Measurements from ENCODE around the gene KCNJ5.

Gene KCNJ5

DNA sequence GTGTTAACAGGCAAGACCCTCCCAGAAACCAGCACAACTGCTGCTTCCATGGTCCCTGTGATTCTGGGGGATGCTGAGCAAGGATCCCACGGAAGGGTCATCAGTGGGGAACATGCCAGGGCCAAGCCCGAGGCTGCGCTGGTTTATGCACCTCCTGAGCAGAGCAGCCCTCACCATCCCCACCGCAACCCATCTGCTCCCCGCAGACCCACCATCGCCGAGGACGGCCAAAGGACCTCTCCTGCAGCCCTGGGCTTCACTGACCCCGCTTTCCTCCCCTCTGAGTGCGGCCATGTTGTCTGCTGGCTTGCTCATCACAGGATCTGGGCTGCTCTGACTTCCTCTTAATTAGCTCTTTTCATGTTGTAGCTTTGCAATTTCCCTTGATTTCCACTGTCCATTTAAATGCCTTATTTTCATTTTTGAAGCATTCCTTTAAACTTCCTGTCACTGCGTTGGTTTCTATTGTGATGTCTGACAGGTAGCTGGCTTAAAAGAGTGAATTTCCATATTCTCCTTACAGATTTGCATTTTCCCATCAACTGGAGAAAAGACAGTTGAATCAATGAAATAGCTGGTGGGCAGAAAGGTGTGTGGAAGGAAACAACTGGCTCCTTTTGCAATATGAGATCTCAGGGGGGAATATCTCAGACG lies 36.7 kb downstream of the KCNJ5 start:
- in situ Hi-C loops (cut with MboI; ENCODE audit: low sequenced_read_pairs): no loop called here

DNA sequence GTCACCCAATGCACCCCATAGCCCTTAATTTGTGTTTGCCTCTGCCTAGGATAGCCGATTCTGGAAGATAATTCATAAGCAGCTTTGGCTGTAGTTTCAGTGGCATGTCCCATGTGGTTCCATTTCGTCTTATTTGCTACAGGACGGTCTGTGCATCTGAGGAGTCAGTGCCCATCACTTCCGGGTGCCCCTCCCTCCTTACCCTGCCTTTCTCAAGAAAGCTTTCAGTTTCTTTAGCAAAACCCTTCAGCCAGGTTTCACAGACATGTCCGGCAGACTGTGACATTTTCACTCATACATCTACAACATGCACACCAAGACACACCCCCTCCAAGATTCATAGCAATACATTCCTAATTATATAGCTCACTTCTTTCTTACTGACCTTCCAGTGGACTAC lies 37.2 kb downstream of the KCNJ5 start:
- in situ Hi-C loops (cut with MboI; ENCODE audit: low sequenced_read_pairs): no loop called here

DNA sequence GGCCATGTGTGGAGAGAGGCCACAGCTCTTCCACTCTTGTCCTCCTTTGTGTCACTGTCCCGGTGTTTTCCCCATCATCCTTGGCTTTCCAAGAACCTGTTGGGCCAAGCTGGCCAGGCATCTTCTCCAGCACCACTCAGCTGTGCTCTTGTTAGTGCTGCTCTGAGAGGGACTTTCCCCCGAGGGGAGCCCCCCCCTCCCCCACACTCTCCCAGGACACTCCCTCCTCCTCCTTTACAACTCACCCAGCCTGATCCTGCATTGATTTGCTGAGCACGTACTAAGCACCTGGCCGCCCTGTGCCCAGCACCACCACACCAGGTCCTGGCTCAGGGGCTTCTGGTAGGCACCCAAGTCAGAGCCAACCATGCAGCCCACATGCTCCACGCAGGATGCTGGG lies 38.3 kb downstream of the KCNJ5 start:
- in situ Hi-C loops (cut with MboI; ENCODE audit: low sequenced_read_pairs): no loop called here

DNA sequence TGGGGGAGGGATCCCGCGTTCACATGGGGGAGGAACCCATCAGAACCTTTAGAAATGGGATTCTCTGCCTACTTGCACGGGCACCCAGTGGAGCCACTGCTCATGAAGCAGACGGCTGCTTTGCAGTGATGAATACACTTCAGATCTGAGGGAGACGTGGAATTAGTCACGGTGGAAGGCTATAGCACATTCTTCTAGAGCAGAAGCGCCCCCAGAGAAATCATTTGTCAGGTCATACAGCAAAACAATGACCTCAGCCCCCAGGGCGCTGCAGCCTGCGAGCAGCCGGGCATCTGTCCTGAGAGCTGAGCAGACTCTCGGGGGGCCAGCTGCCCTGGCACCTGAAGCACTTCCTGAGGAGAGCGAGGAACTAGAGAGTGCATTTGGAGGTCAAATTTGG lies 38.8 kb downstream of the KCNJ5 start:
- in situ Hi-C loops (cut with MboI; ENCODE audit: low sequenced_read_pairs): no loop called here

DNA sequence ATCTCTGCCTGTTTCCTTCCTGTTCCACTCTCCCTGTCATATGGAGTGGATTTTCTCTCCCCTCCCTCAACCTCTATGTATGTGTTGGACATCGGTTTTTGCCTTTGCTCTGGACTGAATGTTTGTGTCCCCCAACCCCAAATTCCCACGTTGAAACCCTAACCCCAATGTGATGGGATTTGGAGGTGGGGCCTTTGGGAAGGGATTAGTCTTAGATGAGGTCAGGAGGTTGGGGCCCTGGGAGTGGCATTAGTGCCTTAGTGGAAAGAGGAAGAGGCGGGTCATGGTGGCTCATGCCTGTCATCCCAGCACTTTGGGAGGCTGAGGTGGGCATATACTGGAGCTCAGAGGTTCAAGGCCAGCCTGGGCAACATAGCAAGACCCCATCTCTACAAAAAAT lies 39.9 kb downstream of the KCNJ5 start:
- in situ Hi-C loops (cut with MboI; ENCODE audit: low sequenced_read_pairs): no loop called here

DNA sequence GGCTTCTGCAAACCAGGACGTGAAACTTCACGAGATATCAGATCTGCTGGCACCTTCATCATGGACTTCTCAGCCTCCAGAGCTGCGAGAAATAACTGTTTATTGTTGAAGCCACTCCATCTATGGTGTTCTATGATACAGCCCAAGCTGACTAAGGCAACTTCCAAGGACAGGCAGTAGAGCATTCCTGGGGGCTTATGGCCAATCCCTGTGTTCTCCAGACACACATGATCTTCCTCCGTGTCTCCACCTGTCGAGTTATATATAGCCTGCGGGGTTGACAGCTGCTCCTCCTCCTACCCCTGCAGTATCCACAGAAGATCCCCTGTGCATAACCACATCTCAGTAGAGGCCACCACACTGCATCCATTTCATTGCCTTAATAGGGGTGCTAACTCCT lies 40.5 kb downstream of the KCNJ5 start:
- in situ Hi-C loops (cut with MboI; ENCODE audit: low sequenced_read_pairs): no loop called here

DNA sequence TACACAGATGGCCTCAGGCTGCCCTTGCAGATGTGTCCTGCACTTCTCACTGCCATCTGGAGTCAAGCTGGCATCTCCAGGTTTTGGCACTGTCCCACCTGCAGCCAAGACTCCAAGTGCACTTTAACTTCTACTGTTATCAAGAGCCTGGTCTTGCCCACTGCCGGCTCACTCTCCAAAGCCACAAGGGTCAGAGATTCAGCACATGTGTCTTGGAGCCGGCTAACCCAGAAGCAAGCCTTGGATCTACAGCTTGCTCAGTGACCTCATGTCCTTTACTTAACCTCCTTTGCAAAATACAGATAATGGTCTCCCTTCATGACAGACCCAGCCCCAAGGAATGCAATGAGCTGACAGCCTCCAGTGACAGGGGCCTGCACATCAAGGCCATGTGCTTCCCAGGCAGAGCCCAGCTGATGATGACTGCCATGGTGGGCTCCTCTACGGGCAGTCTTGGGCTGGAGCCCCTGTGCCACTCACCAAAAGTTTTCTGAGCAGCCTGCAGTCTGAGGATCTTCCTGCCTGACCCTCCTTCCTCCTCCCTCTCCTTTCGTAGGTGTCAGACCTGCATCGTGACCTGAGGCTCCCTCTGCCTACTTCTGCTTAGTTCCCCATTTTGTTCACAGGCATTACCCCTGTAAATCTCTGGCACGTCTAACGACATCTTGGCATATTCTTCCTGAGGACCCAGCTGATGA lies 42.5 kb downstream of the KCNJ5 start:
- in situ Hi-C loops (cut with MboI; ENCODE audit: low sequenced_read_pairs): no loop called here

DNA sequence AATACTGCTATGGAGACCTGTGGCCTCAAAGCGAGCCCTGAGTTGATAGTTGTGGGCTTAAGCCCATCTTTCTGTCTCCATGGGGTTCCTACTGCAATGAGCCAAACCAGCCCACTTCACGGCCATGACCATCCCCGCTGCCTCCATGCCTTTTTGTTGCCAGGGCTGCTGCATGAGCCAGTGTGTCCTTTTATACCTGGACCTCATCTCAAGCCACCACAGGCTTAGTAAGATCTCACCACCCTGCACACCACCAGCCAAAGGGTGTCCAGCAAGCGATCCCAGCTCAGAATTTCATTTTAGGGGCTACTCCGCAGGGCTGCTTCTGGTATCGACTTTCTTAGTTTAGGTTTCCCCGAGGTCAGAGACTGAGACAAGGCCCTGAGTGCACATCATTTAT lies 43.2 kb downstream of the KCNJ5 start:
- in situ Hi-C loops (cut with MboI; ENCODE audit: low sequenced_read_pairs): no loop called here

DNA sequence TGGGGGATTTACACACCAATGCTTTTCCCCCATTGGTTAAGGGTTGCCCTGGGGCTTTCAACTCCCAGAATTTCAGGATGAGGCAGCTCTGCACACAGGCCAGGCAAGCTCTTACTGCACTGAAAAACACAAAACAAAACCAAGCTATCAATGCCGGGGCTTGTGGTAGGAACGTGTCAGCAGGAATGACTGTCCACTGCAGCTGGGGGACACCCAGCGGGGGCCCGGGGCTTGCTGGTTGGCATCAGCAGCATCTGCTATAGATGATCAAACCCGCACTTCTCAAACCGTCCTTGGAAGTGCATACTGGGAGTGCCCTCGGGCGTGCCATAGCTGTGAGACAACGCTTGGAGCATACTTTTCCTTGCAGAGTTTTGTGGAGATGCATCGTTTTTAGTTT lies 43.8 kb downstream of the KCNJ5 start:
- in situ Hi-C loops (cut with MboI; ENCODE audit: low sequenced_read_pairs): no loop called here

DNA sequence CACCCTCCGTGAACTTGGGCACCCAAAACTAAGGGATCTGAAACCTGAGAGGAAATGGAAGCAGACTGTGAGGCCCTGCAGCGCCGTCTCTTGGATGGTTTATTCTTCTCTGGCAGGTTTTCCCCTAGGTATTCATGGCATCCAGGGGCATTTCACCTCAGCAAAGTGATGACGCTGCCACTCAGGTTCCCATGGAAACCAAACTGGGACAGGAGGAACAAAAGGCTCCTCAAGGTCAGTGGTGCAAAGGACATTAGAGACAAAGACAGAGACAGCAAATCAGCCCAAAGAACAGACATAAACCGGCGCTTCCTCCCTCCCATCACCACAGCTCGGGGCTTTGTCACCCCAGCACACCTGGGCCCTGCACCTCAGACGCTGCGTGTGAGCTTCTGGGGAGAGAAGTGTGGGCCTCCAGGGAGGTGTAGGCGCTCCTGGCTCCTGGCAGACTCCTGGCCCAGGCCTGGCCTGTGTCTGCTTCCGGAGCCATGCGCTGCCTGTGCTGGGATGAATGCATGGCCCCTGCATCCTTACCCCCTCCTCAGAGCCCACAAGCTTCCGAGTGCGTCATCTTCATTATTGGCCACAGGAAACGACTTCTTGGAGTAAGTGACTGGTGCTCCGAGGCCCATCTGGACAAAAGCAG lies 45.6 kb downstream of the KCNJ5 start:
- in situ Hi-C loops (cut with MboI; ENCODE audit: low sequenced_read_pairs): no loop called here

DNA sequence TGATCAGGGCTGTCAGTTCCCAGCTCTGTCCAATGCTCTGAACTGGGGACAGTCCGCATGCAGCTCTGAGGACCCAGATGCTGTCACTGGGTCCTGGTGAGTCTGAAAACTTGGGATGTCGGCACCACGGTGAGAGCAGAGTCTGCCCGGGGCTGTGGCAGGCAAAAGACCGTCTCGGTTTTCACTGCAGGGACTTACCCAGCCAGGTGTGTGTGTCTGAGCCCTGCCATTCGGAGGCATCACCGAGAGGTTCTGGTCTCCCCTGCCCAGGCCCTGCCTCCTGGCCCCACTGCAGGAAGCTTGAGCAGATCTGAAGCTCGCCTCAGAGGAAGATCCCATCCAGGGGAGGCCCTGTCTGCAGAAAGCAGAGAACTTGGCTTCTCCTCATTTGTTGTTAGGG lies 46.3 kb downstream of the KCNJ5 start:
- in situ Hi-C loops (cut with MboI; ENCODE audit: low sequenced_read_pairs): no loop called here

DNA sequence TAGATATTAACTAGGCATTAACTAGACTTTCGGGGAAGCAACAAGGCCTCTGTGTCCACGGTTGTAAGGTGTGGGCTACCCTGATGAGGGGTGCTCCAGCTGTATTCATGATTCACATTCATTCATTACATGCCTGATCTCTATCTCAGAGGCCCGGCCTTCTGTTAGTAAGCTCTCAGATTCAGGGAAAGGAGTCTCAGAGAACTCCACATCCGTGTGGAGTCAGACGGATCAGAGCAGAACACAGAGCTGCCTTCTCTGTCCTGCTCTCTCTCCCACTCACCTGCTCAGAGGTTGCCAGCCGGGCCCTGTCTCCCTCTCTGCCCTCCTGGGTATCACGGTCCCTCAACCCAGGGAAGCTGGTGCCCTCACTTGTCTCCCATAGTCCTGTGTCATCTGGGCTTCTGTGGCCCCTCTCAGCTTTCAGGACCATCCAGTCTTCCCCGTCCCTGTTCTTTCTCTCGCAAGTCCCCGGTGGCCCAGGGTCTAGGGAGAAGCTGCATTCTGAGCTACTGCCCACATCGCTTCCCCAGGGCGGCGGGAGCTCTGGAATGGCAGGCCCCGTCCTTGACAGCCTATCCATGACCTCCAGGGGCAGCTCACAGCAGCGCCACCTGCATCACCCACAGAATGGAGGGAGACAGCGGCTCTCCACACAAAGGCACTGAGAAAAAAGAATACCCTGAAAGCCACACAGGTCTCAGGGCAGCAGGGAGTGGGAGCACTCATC lies 47.2 kb downstream of the KCNJ5 start:
- in situ Hi-C loops (cut with MboI; ENCODE audit: low sequenced_read_pairs): no loop called here

DNA sequence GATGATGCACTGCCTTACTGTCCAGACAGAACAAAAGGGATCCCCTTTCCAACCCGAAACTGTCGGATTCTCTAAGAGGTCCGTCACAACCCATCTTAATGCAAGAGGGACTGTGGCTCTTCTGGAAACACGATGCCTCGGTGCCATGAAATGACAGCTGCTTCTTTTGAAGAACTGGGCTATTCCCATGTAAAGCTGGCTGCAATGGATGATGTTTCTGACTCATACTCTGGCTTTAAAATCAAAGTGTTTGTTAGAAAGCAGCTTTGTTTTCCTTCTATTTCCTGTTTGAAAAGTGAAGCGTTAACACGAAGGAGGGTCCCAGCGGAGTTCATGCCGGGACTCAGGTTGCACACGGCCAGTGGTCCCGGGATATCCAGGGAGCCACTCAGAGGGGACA lies 48.4 kb downstream of the KCNJ5 start:
- in situ Hi-C loops (cut with MboI; ENCODE audit: low sequenced_read_pairs): no loop called here

DNA sequence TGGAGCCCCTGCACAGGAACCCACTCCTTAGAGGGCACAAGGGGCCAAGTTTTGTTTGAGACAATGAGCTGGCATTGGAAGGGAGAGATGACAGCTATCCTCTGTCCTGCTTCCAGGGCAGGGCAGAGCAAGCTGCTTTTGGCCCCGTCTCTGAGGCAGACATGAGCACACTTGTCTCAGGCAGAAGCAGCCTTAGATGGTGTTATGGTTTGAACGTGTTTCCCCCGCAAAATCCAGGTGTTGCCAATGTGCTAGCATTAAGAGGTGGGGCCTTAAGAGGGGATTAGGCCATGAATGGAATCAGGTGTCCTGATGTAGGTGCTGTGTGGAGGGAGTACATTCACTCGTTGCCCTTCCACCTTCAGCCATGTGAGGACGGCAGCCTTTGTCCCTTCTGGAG lies 49.0 kb downstream of the KCNJ5 start:
- in situ Hi-C loops (cut with MboI; ENCODE audit: low sequenced_read_pairs): no loop called here

DNA sequence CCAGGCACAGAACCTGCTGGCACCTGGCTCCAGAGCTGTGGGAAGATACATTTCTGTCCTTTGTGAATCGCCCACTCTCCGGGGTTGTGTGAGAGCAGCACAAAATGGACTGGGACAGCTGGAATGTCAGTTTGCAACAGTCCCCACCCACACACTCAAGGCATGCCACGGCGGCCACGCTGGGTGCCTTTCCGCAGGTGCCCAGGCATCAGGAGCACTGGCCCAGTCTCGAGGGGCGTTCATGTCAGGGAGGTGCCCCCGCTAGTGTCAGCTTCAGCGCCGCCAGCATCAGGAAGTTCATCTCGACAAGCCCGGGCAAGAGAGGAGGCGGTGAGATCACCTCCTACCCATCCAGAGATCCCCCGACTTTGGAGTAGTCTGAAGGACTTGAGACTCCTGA lies 49.4 kb downstream of the KCNJ5 start:
- in situ Hi-C loops (cut with MboI; ENCODE audit: low sequenced_read_pairs): no loop called here

DNA sequence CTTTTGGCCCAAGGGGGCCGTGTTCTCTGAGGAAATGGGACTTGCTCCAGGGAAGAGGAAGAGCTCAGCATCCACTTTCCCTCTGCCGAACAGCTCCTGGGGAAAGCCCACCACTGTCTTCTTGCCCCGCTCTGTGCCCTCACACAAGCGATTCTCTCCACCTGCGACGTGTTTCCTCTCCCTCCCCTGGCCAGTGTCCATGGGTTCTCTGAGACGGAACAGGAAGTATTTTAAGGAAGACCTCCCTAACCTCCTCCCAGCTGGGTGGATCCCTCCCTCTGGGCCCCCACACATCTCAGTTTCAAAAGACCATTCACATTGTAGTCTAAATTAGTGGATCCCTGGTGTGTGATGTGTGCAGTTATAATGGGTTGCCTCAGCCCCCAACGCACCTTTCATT lies 50.0 kb downstream of the KCNJ5 start:
- in situ Hi-C loops (cut with MboI; ENCODE audit: low sequenced_read_pairs): no loop called here

DNA sequence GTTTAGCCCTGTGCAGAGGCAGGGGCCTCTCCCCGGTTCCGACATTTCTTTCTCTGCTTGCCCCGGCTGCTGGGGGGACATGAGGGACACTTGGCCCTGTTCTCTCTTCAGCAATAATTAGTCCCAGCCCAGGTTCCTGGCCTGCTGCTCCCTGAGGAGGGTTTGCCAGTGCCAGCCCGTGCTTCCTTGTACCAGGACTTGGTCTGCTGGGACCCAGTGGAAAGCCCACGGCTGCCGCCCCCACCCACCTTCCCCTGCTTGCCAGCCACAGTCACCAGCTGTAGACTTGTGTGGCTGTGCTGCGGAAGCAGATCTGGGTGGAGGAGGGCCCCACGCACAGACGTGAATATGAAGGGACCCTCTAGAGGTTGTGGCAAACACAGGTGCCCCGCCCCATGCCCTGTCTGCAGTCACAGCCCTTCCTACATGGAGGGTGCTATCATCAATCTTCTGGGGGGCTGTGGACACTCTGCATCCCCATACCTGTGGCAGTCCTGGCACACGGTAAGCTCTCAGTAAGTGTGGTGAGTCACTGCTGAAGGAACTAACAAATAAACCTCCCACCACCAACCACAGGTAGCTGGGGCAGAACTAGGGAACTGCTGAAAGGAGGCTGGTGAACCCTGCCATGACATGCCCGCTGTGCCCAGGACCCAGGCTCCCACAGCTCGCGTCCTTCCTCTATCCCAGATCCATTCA lies 50.6 kb downstream of the KCNJ5 start:
- in situ Hi-C loops (cut with MboI; ENCODE audit: low sequenced_read_pairs): no loop called here

DNA sequence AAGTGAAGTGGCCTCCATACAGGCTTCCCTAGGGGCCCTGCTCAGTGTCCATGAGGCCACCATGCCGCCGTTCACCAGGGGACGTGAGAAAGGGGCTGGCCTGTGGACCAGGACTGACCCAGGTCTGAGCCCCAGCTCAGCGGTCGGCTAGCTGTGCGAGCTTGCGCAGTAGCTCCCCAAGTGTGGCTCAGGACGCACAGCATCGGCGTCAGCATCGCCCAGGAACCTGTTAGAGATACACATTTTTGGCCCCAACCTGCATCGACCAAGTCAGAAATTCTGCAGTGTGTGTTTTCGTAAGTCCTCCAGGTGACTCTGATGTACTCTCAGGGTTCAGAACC lies 51.1 kb downstream of the KCNJ5 start:
- in situ Hi-C loops (cut with MboI; ENCODE audit: low sequenced_read_pairs): no loop called here

DNA sequence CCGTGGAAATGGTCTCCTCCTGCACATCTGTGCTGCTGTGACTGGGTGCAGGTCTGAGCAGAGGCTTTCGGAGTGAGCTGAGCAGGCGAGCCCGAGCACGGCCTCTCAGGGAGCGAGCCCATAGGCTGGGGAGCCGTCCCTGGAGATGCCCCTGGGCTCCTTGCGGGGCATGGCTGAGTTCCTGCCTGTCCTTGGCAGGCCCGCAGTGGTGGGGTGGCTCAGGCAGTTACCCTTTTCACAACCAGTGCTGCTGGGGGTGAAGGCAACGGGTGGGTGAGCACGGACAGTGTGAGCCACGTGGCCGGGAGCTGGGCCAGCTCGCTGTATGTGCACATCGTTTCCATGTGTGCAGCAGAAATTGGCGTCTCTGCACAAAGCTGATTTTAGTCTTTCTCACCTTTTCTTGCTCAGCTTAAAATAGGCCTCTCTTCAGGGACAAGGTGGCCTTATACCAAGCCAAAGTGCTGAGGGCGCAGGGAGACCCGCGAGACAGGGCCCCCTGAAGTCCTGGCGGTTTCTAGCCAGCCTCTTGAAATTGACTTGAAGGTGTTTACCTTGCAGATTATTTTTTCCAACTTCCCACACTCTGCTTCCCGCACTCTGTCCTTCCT lies 51.8 kb downstream of the KCNJ5 start, which contains the start of gene TP53AIP1:
TSS of gene TP53AIP1 (minus strand) at position 55 of the 611 bp plus-strand sequence. CDS start 5,053 bp downstream, outside the sequence.
- in situ Hi-C loops (cut with MboI; ENCODE audit: low sequenced_read_pairs): no loop called here

DNA sequence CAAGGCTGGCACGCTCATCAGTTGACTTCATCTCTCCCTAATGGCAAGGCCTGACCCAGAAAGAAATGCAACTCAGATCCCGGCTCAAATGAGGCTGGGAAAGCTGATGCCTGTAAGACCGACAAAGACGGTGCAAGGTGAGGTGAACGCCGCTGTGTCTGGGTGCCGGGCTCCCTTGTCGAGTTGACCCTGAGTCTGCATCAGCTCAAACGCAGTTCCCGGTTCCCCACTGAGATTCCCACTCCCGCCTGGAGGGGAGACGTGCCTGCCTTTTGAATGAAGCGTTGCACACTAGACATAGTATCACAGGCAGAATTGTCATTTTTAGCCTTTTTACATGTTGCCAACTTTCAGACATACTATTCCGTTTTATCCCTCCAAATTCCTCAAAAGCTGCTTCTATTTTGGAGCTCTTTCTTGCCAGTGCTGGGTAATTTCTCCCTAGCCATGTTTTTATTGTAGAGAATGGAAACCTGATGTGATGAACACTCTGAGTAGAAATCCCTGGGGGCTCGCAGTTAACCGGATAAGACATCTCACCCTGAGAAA lies 52.3 kb downstream of the KCNJ5 start:
- in situ Hi-C loops (cut with MboI; ENCODE audit: low sequenced_read_pairs): no loop called here
